ENCODE results near the gene TAGLN2.
"Not testable (repeated sequence)": the region's sequence is repeated elsewhere in the genome, so short reads cannot be mapped to it uniquely, and the experiment has no call there.

Gene TAGLN2

DNA sequence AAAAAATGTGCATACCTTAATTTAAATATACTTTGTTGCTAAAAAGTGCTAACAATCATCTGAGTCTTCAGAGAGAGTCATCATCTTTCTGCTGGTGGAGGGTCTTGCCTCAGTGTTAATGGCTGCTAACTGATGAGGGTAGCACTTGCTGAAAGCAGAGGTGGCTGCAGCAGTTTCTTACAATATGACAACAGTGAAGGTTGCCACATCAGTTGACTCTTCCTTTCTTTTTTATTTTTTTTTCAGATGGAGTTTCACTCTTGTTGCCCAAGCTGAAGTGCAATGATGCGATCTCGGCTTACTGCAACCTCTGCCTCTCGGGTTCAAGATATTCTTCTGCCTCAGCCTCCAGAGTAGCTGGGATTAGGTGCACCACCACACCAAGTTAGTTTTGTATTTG lies 22.8 kb downstream of the TAGLN2 start:
- Histone ChIP-seq H3K9me3 (ENCODE audit: control insufficient read depth, low read length) (no peaks in the 10 kb centered on the region), H3K27me3 (replicated peaks; ENCODE audit: control insufficient read depth, insufficient read depth, low read length) (no peaks in the 10 kb centered on the region), H3K4me1 (ENCODE audit: control insufficient read depth, insufficient read depth, low read length) (peaks cover 11% of the 10 kb centered on the region), H3K36me3 (ENCODE audit: control insufficient read depth, insufficient read depth, low read length, severe bottlenecking) (no peaks in the 10 kb centered on the region), H3K4me3 (ENCODE audit: low read length) (no peak overlapping the region), H3K9ac (ENCODE audit: low read length) (no peak overlapping the region)
- no peak for DNase-seq (ENCODE audit: low read depth)

DNA sequence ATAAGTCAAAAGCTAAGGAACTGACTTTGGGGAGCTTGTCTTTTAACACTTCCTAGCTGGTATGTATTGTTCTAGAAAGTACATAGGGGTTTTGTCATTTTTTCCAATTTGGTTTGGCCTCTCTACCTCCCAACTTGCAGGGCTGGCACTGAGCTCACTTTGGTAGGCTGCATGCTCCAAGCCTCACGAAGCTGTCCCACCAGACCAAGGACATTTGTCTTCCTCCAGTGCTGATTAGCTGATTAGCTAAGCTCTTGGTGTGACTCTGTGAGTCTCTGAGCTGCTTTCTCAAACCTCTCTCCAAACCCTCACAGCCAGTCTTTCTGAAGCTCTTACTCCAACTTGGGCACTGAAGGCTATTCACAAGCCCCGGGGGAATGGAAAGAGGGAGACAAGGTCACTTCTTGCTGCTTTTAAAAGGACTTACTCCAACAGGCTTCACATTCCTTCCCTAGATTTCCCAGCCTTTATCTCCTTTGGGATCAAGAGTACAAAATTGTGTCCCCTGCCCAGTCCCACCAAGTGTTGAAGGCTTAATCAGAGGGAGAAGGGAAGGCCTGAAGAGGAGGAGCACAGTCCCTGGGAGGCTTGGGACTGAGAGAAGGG lies 24.4 kb downstream of the TAGLN2 start:
- H3K4me3 ChIP-seq (ENCODE audit: low read length) = no peak overlapping the region
- peaks cover 11% of the 10 kb centered on the region for H3K4me1 ChIP-seq (ENCODE audit: control insufficient read depth, insufficient read depth, low read length)
- H3K36me3 ChIP-seq (ENCODE audit: control insufficient read depth, insufficient read depth, low read length, severe bottlenecking) = no peaks in the 10 kb centered on the region
- no peak for DNase-seq (ENCODE audit: low read depth)
- H3K9ac ChIP-seq (ENCODE audit: low read length) = no peak overlapping the region
- H3K9me3 ChIP-seq (ENCODE audit: control insufficient read depth, low read length) = no peaks in the 10 kb centered on the region
- H3K27me3 ChIP-seq (replicated peaks; ENCODE audit: control insufficient read depth, insufficient read depth, low read length) = no peaks in the 10 kb centered on the region

DNA sequence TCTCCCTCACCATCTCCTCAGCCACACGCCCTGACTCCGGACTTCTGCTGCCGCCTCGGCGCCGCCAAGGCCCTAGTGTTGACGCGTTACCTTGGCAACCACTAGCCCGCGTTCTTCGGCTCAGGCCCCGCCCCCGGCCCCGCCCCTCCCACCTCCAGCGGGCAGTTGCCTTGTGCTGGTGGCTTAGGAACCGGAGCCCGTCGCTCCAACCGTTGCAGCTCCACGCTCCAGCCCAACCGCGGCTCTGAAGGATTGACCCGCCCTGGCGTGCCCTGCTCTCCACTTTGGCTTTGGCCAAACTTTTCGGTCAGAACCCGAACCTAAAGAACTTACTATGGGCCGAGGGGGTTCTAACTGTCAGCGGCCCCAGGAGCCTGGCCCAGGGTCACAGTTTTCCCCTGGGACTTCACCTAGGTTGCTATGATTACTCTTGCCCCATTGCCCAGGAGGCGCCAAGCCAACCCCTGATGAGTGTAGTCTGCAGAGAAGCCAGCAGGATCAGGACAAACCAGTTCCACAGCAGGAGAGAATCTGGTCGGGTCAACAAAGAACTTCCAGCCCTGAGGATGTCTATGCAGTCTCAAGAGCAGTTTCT lies 25.1 kb downstream of the TAGLN2 start, which contains the start of gene CFAP45:
Gene CFAP45 (minus strand): TSS at position 80 of the 595 bp plus-strand sequence. CDS start 67 bp downstream, at position 13.
- Histone ChIP-seq H3K36me3 (ENCODE audit: control insufficient read depth, insufficient read depth, low read length, severe bottlenecking) (no peaks in the 10 kb centered on the region), H3K4me1 (ENCODE audit: control insufficient read depth, insufficient read depth, low read length) (peaks cover 11% of the 10 kb centered on the region), H3K27me3 (replicated peaks; ENCODE audit: control insufficient read depth, insufficient read depth, low read length) (no peaks in the 10 kb centered on the region), H3K4me3 (ENCODE audit: low read length) (no peak within 1 kb of the TSS), H3K9me3 (ENCODE audit: control insufficient read depth, low read length) (no peaks in the 10 kb centered on the region), H3K9ac (ENCODE audit: low read length) (no peak within 1 kb of the TSS)
- no peak for DNase-seq (ENCODE audit: low read depth)

DNA sequence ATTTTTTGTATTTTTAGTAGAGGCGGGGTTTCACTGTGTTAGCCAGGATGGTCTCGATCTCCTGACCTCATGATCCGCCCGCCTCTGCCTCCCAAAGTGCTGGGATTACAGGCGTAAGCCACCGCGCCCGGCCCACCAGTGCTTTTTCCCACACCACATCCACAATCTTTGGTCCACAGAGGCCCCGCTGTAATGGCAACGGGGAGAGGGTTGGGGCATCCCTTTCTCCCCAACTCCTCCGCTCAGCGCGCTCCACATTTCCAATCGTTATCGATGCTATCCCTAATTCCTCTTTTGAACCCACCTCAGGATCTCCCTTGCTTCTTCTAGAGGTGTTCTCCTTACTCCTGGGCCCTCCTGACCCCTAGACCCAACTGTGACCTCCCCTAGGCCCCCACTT lies 25.7 kb downstream of the TAGLN2 start:
- H3K9me3 ChIP-seq (ENCODE audit: control insufficient read depth, low read length); H3K9ac ChIP-seq (ENCODE audit: low read length); H3K4me3 ChIP-seq (ENCODE audit: low read length); H3K36me3 ChIP-seq (ENCODE audit: control insufficient read depth, insufficient read depth, low read length, severe bottlenecking); H3K27me3 ChIP-seq (replicated peaks; ENCODE audit: control insufficient read depth, insufficient read depth, low read length); DNase-seq (ENCODE audit: low read depth): not testable (repeated sequence)
- peaks cover 11% of the 10 kb centered on the region for H3K4me1 ChIP-seq (ENCODE audit: control insufficient read depth, insufficient read depth, low read length)

DNA sequence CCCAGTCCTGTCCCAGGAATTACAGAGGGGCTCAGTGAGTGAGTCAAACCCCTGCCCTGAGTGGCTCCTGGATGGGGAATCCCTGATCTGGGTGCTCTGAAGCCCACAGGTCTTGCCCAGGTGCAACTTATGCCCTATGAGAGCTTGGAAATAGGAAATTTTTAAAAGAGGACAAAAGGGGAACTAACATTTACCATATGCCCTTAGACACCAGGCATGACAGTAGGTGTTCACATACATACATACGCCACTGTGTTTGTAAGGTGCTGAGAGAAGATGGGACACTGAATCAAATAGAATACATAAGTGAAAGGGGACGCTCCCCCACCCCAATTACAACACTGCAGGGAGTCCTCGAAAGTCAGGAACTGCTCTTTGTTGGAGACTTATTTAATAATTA lies 26.8 kb downstream of the TAGLN2 start:
- H3K9ac ChIP-seq (ENCODE audit: low read length) = no peak overlapping the region
- H3K4me1 ChIP-seq (ENCODE audit: control insufficient read depth, insufficient read depth, low read length) = peaks cover 11% of the 10 kb centered on the region
- H3K4me3 ChIP-seq (ENCODE audit: low read length) = no peak overlapping the region
- no peak for DNase-seq (ENCODE audit: low read depth)
- H3K36me3 ChIP-seq (ENCODE audit: control insufficient read depth, insufficient read depth, low read length, severe bottlenecking) = no peaks in the 10 kb centered on the region
- H3K27me3 ChIP-seq (replicated peaks; ENCODE audit: control insufficient read depth, insufficient read depth, low read length) = peaks cover 7% of the 10 kb centered on the region
- no peaks in the 10 kb centered on the region for H3K9me3 ChIP-seq (ENCODE audit: control insufficient read depth, low read length)

DNA sequence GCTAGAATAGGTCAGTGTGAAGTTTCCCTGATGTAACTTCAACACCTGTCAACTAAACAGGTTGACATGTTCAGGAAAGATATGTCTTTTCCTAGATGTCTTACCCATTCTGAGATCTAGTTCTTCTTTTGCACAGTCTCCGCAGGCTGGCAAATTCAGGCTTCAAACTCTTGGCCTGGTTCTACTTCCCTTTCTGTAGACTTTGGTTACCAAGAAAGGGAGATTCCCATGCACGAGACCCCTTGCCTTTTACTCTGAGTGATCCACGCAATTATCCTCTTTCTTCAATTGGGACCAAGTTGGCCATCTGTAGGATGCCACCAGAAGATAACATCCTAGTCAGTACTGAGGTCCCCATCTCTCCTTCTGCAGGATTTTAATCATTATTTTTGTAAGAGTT lies 27.3 kb downstream of the TAGLN2 start:
- DNase-seq (ENCODE audit: low read depth) = no peak
- H3K36me3 ChIP-seq (ENCODE audit: control insufficient read depth, insufficient read depth, low read length, severe bottlenecking) = no peaks in the 10 kb centered on the region

DNA sequence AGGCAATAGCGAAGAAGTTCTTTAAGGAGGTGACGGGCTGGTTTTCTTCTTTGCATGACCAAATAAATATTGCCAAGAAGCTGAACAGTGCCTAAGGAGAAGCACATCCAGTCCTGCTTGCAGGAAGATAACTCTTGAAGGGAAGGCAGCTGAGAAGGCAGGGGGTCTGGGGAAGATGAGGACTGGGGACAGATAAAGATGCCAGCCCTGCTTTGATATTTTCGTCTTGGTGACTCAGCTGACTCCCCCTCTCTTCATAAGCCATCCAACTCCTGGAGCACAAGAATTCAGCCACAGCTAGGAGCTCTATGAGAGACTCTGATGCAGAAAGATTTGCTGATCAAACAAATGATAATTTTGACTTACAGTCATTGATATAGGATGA lies 28.8 kb downstream of the TAGLN2 start:
- H3K27me3 ChIP-seq (replicated peaks; ENCODE audit: control insufficient read depth, insufficient read depth, low read length) = peaks cover 7% of the 10 kb centered on the region
- DNase-seq (ENCODE audit: low read depth) = no peak
- H3K9ac ChIP-seq (ENCODE audit: low read length) = no peak overlapping the region
- no peaks in the 10 kb centered on the region for H3K36me3 ChIP-seq (ENCODE audit: control insufficient read depth, insufficient read depth, low read length, severe bottlenecking)
- no peak overlapping the region for H3K4me3 ChIP-seq (ENCODE audit: low read length)
- H3K9me3 ChIP-seq (ENCODE audit: control insufficient read depth, low read length) = no peaks in the 10 kb centered on the region
- H3K4me1 ChIP-seq (ENCODE audit: control insufficient read depth, insufficient read depth, low read length) = peaks cover 11% of the 10 kb centered on the region

More for the DNA sequence above, 27.3 kb downstream of the TAGLN2 start:
- H3K9ac ChIP-seq (ENCODE audit: low read length) = no peak overlapping the region
- H3K27me3 ChIP-seq (replicated peaks; ENCODE audit: control insufficient read depth, insufficient read depth, low read length) = peaks cover 7% of the 10 kb centered on the region
- peaks cover 11% of the 10 kb centered on the region for H3K4me1 ChIP-seq (ENCODE audit: control insufficient read depth, insufficient read depth, low read length)
- H3K9me3 ChIP-seq (ENCODE audit: control insufficient read depth, low read length) = no peaks in the 10 kb centered on the region
- H3K4me3 ChIP-seq (ENCODE audit: low read length) = no peak overlapping the region

DNA sequence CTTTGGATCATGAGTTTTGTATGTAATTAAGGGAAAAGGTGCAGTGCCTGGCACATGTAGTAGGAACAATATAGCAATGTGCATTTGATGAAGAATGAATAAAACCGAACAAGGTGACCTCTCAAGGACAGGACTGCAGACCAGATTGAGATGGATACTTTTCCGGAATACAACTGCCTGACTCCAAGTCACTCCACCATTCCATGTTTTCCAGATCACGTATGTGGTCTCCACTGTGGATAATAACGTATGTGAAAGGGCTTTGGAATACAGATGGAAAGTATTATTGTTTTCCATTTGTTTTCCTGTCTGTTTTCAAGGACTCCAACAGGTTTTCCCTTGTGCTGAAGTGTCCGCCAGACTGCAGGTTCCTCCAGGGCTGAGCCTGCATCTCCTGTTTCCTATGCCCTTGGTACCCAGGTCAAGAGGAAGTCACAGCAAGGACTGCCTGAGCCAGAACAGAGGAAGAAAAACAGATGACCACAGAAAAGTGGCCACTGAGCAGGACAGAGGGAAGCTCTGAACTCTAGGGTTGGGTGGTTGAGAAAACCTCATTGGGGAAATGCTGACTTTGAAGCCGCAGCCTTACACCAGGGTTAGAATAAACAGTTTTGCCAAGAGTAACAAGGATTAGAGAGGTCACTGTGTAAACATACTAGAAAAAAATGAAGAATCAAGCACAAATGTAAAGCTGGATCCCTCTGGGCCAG lies 29.3 kb downstream of the TAGLN2 start:
- H3K9me3 ChIP-seq (ENCODE audit: control insufficient read depth, low read length) = no peaks in the 10 kb centered on the region
- H3K9ac ChIP-seq (ENCODE audit: low read length) = no peak overlapping the region
- H3K36me3 ChIP-seq (ENCODE audit: control insufficient read depth, insufficient read depth, low read length, severe bottlenecking) = no peaks in the 10 kb centered on the region
- peaks cover 9% of the 10 kb centered on the region for H3K4me1 ChIP-seq (ENCODE audit: control insufficient read depth, insufficient read depth, low read length)
- no peak overlapping the region for H3K4me3 ChIP-seq (ENCODE audit: low read length)
- H3K27me3 ChIP-seq (replicated peaks; ENCODE audit: control insufficient read depth, insufficient read depth, low read length) = peaks cover 7% of the 10 kb centered on the region
- DNase-seq (ENCODE audit: low read depth) = no peak

DNA sequence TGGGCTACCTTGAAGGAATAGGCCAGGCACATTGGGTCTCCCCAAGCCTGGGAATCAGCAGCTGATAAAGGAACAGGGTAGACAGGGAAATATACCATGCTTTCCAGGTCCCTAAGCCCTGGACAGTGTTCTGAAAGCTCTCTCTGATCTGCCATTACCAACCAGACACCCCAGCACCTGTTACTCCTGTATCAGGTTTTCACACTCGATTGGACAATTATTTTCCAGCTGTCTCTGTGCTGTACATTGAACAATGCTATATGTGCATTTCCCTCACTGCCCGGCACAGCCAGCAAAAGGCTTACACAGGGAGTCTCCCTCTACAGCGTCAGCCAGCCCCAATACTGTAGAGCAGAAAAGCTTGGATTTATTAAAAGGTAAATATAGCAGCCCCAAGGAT lies 30.0 kb downstream of the TAGLN2 start:
- Histone ChIP-seq H3K9me3 (ENCODE audit: control insufficient read depth, low read length) (no peaks in the 10 kb centered on the region), H3K27me3 (replicated peaks; ENCODE audit: control insufficient read depth, insufficient read depth, low read length) (peaks cover 7% of the 10 kb centered on the region), H3K4me3 (ENCODE audit: low read length) (no peak overlapping the region), H3K9ac (ENCODE audit: low read length) (no peak overlapping the region), H3K36me3 (ENCODE audit: control insufficient read depth, insufficient read depth, low read length, severe bottlenecking) (no peaks in the 10 kb centered on the region), H3K4me1 (ENCODE audit: control insufficient read depth, insufficient read depth, low read length) (peaks cover 4% of the 10 kb centered on the region)
- DNase-seq (ENCODE audit: low read depth) = no peak

DNA sequence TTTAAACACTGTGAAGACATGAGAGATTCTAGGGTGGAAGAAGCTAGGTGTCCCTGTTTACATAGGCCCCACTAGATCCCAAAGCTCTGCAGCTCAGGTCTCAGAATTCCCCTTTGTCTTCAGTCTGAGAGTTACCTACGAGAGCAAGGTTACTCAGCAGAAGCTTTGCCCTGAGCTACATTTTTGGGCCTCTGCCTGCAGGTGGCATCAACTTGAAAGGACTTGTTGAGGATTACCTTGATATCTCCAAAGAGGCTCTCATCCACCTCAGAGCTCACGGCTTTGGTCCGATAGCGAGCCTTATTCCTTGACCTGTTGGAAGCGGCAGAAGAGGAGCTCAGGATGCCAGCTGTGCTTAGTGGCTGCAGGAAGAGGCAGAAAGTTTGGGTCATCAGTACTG lies 32.4 kb downstream of the TAGLN2 start:
- no peak for DNase-seq (ENCODE audit: low read depth)
- Histone ChIP-seq H3K36me3 (ENCODE audit: control insufficient read depth, insufficient read depth, low read length, severe bottlenecking) (no peaks in the 10 kb centered on the region), H3K4me3 (ENCODE audit: low read length) (no peak overlapping the region), H3K9ac (ENCODE audit: low read length) (peak overlapping the region; percentile 12), H3K4me1 (ENCODE audit: control insufficient read depth, insufficient read depth, low read length) (peaks cover 13% of the 10 kb centered on the region), H3K27me3 (replicated peaks; ENCODE audit: control insufficient read depth, insufficient read depth, low read length) (peaks cover 7% of the 10 kb centered on the region), H3K9me3 (ENCODE audit: control insufficient read depth, low read length) (no peaks in the 10 kb centered on the region)

DNA sequence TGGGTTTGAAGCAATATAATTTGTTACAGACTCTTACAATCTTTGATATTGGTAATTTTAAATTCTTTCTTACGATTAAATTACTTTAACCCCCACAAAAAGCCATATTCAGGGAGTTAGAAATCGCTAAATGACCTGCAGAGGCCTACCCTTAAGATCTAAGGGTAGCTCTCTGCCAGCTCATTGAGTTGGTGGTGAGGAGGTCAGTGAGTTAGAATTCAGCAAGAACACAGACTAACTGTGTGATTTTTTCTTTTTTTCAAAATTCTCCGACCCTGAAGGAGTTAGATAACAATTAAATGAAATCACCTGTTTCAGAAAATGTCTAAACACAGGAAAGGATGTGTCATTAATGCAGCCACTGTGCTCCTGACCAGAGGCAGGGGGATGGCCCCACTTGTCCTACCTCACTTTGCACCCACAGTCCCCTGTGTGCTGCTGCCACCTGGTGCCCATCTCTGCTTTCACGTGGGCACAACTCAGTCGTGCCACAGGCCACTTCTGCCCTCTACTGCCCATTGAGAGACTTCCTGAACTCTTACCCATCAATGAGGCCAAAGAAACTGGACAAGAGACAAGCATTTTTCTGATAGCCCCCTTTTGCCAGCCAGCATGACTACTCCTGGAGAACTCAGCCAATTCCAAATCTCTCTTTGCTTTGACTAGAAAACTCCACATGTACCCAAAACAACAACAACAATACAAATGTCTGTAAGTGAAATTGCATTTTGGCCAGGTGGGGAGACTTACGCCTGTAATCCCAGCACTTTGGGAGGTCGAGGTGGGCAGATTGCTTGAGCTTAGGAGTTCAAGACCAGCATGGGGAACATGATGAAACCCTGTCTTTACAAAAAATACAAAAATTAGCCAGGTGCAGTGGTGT lies 33.8 kb downstream of the TAGLN2 start:
- peak; percentile 95 for DNase-seq (ENCODE audit: low read depth)
- Histone ChIP-seq H3K9ac (ENCODE audit: low read length) (peak overlapping the region; percentile 35), H3K4me3 (ENCODE audit: low read length) (no peak overlapping the region), H3K27me3 (replicated peaks; ENCODE audit: control insufficient read depth, insufficient read depth, low read length) (peaks cover 7% of the 10 kb centered on the region), H3K36me3 (ENCODE audit: control insufficient read depth, insufficient read depth, low read length, severe bottlenecking) (no peaks in the 10 kb centered on the region), H3K9me3 (ENCODE audit: control insufficient read depth, low read length) (no peaks in the 10 kb centered on the region), H3K4me1 (ENCODE audit: control insufficient read depth, insufficient read depth, low read length) (peaks cover 13% of the 10 kb centered on the region)

Measured in adipocyte (in vitro differentiated cells).